Stimulated activated naive B cell treated with anti-CD40 and anti-IgM and Interleukin-4, amounts not matched to agents 10 μg/mL and 1 μg/mL and 100 μg/mL, for 72 hours (primary cell): ENCODE results near the gene C6orf47.

Source experiments
- ATAC-seq, 2 donors: fragments of 150-1000 bp; cut with Tn5 transposase; replicated peaks; 2 replicates each; pipeline ENCODE4 v1.10.0; 2021; ENCODE audit warnings: moderate library complexity in 1 of 2
- DNase-seq: peaks from one replicate; pipeline ENCODE4 v3.0.0; 2021
- H3K27ac Mint-ChIP-seq: one replicate; pipeline ENCODE4 v1.8.0; 2022; ENCODE audit warnings: mild to moderate bottlenecking, mixed read lengths
- H3K27me3 Mint-ChIP-seq, 2 donors: one replicate each; pipeline ENCODE4 v1.8.0; 2022; ENCODE audit warnings: mixed read lengths in 2 of 2
- H3K36me3 Mint-ChIP-seq, 2 donors: one replicate each; pipeline ENCODE4 v1.8.0; 2022; ENCODE audit warnings: mixed read lengths in 2 of 2, mild to moderate bottlenecking in 1 of 2
- H3K4me1 Mint-ChIP-seq, 2 donors: one replicate each; pipeline ENCODE4 v1.8.0; 2022; ENCODE audit warnings: mixed read lengths in 2 of 2, mild to moderate bottlenecking in 1 of 2
- H3K4me3 Mint-ChIP-seq, 2 donors: one replicate each; pipeline ENCODE4 v1.8.0; 2022; ENCODE audit warnings: mild to moderate bottlenecking in 2 of 2, mixed read lengths in 2 of 2, moderate library complexity in 1 of 2
- H3K9me3 Mint-ChIP-seq, 2 donors: one replicate each; pipeline ENCODE4 v1.8.0; 2022; ENCODE audit warnings: mixed read lengths in 2 of 2, mild to moderate bottlenecking in 1 of 2

Gene C6orf47

GRCh38 chr6:31627690-31628287, 32.8 kb downstream of the C6orf47 start:
- DNase-seq, result no peak
- Mint-ChIP-seq H3K4me3 (no peak overlapping the region), H3K27me3 (no peaks in the 10 kb centered on the region), H3K27ac (no peak overlapping the region), H3K36me3 (peaks cover 71 to 79% of the 10 kb centered on the region in 2 donors), H3K4me1 (peaks cover 14 to 45% of the 10 kb centered on the region in 2 donors), H3K9me3 (no peaks in the 10 kb centered on the region)
- no peak for ATAC-seq

- Mint-ChIP-seq H3K4me3 (no peak overlapping the region), H3K27ac (no peak overlapping the region), H3K4me1 (peaks cover 22 to 45% of the 10 kb centered on the region in 2 donors), H3K36me3 (peaks cover 73 to 79% of the 10 kb centered on the region in 2 donors), H3K27me3 (no peaks in the 10 kb centered on the region), H3K9me3 (no peaks in the 10 kb centered on the region)
- no peak for ATAC-seq
- DNase-seq, result no peak
Measured at GRCh38 chr6:31626952-31627351, 33.6 kb downstream of the C6orf47 start.

GRCh38 chr6:31624070-31624469, 36.5 kb downstream of the C6orf47 start:
- Mint-ChIP-seq H3K4me3 (no peak overlapping the region), H3K36me3 (peaks cover 53 to 61% of the 10 kb centered on the region in 2 donors), H3K9me3 (no peaks in the 10 kb centered on the region), H3K27ac (no peak overlapping the region), H3K4me1 (peaks cover 24 to 40% of the 10 kb centered on the region in 2 donors), H3K27me3 (no peaks in the 10 kb centered on the region)
- no peak for ATAC-seq
- DNase-seq, result no peak

- Mint-ChIP-seq H3K4me1 (peaks cover 24 to 35% of the 10 kb centered on the region in 2 donors), H3K9me3 (no peaks in the 10 kb centered on the region), H3K27me3 (no peaks in the 10 kb centered on the region), H3K36me3 (peaks cover 48 to 54% of the 10 kb centered on the region in 2 donors), H3K27ac (peak overlapping the region; percentile 95), H3K4me3 (peak overlapping the region; percentile 90 to 91)
- ATAC-seq (no peak), DNase-seq (no peak)
Measured at GRCh38 chr6:31622684-31623091, 37.9 kb downstream of the C6orf47 start.

- Mint-ChIP-seq H3K27ac (peak overlapping the region; percentile 95), H3K4me1 (peaks cover 19 to 28% of the 10 kb centered on the region in 2 donors), H3K4me3 (peak overlapping the region; percentile 90 to 91), H3K36me3 (peaks cover 41 to 47% of the 10 kb centered on the region in 2 donors), H3K27me3 (no peaks in the 10 kb centered on the region), H3K9me3 (no peaks in the 10 kb centered on the region)
- DNase-seq (no peak), ATAC-seq (no peak)
Measured at GRCh38 chr6:31621991-31622390, 38.6 kb downstream of the C6orf47 start.

- H3K4me3 Mint-ChIP-seq, result peak overlapping the region; percentile 90 to 91
- peaks cover 38 to 43% of the 10 kb centered on the region in 2 donors for H3K36me3 Mint-ChIP-seq
- peak overlapping the region; percentile 95 for H3K27ac Mint-ChIP-seq
- no peak for DNase-seq
- peaks cover 21 to 29% of the 10 kb centered on the region in 2 donors for H3K4me1 Mint-ChIP-seq
- ATAC-seq, result no peak
- no peaks in the 10 kb centered on the region for H3K9me3 Mint-ChIP-seq
- no peaks in the 10 kb centered on the region for H3K27me3 Mint-ChIP-seq
Measured at GRCh38 chr6:31621320-31621939, 39.1 kb downstream of the C6orf47 start.

- Mint-ChIP-seq H3K27ac (peak within 1 kb of the TSS; percentile 95), H3K9me3 (no peaks in the 10 kb centered on the region), H3K27me3 (no peaks in the 10 kb centered on the region), H3K4me1 (peaks cover 28 to 30% of the 10 kb centered on the region in 2 donors), H3K36me3 (peaks cover 31 to 36% of the 10 kb centered on the region in 2 donors), H3K4me3 (peak within 1 kb of the TSS; percentile 90 to 91)
- DNase-seq, result no peak
- ATAC-seq, result peak; percentile 36 to 38
Measured at GRCh38 chr6:31620586-31621319, 39.8 kb downstream of the C6orf47 start, which contains the start of gene PRRC2A. Gene PRRC2A (plus strand): TSS chr6:31620715. CDS start chr6:31622790, 2,075 bp downstream.

GRCh38 chr6:31619805-31620585, 40.6 kb downstream of the C6orf47 start:
- DNase-seq (peak; percentile 97), ATAC-seq (peak; percentile 87 to 91)
- Mint-ChIP-seq H3K36me3 (peaks cover 26 to 29% of the 10 kb centered on the region in 2 donors), H3K27ac (peak overlapping the region; percentile 95), H3K27me3 (no peaks in the 10 kb centered on the region), H3K4me1 (peaks cover 36 to 38% of the 10 kb centered on the region in 2 donors), H3K9me3 (no peaks in the 10 kb centered on the region), H3K4me3 (peak overlapping the region; percentile 83 to 91)

- Mint-ChIP-seq H3K36me3 (peaks cover 8 to 9% of the 10 kb centered on the region in 2 donors), H3K4me1 (peaks cover 36 to 43% of the 10 kb centered on the region in 2 donors), H3K4me3 (no peak overlapping the region), H3K27ac (no peak overlapping the region), H3K9me3 (no peaks in the 10 kb centered on the region), H3K27me3 (no peaks in the 10 kb centered on the region)
- ATAC-seq (no peak), DNase-seq (no peak)
Measured at GRCh38 chr6:31617010-31617409, 43.6 kb downstream of the C6orf47 start.

- peak overlapping the region; percentile 89 for H3K27ac Mint-ChIP-seq
- H3K4me3 Mint-ChIP-seq, result peak overlapping the region; percentile 41 to 44
- H3K4me1 Mint-ChIP-seq, result peaks cover 29 to 33% of the 10 kb centered on the region in 2 donors
- no peaks in the 10 kb centered on the region for H3K9me3 Mint-ChIP-seq
- peaks cover 0 to 2% of the 10 kb centered on the region in 2 donors for H3K36me3 Mint-ChIP-seq
- no peak for DNase-seq
- no peaks in the 10 kb centered on the region for H3K27me3 Mint-ChIP-seq
- ATAC-seq, result no peak
Measured at GRCh38 chr6:31615748-31616147, 44.8 kb downstream of the C6orf47 start.

GRCh38 chr6:31614684-31615578, 45.6 kb downstream of the C6orf47 start, which contains the start of gene AIF1:
Gene AIF1 (plus strand): TSS chr6:31615234. CDS start chr6:31615330, 96 bp downstream.
- Mint-ChIP-seq H3K27me3 (no peaks in the 10 kb centered on the region), H3K4me3 (peak within 1 kb of the TSS; percentile 63 to 67), H3K27ac (peak within 1 kb of the TSS; percentile 89), H3K9me3 (no peaks in the 10 kb centered on the region), H3K36me3 (peaks cover 0 to 2% of the 10 kb centered on the region in 2 donors), H3K4me1 (peaks cover 29 to 33% of the 10 kb centered on the region in 2 donors)
- no peak for DNase-seq
- peak; percentile 45 to 56 for ATAC-seq

- peaks cover 29 to 33% of the 10 kb centered on the region in 2 donors for H3K4me1 Mint-ChIP-seq
- no peaks in the 10 kb centered on the region for H3K27me3 Mint-ChIP-seq
- H3K4me3 Mint-ChIP-seq, result peak overlapping the region in 1 of 2 donors; percentile 32
- H3K9me3 Mint-ChIP-seq, result no peaks in the 10 kb centered on the region
- peak; percentile 71 to 81 for ATAC-seq
- H3K27ac Mint-ChIP-seq, result peak overlapping the region; percentile 42
- DNase-seq, result no peak
- H3K36me3 Mint-ChIP-seq, result peaks cover 0 to 2% of the 10 kb centered on the region in 2 donors
Measured at GRCh38 chr6:31614075-31614619, 46.4 kb downstream of the C6orf47 start.

GRCh38 chr6:31610968-31611367, 49.6 kb downstream of the C6orf47 start:
- no peak for ATAC-seq
- H3K4me3 Mint-ChIP-seq, result no peak overlapping the region
- no peak for DNase-seq
- no peaks in the 10 kb centered on the region for H3K36me3 Mint-ChIP-seq
- H3K9me3 Mint-ChIP-seq, result no peaks in the 10 kb centered on the region
- H3K27ac Mint-ChIP-seq, result no peak overlapping the region
- peaks cover 21 to 23% of the 10 kb centered on the region in 2 donors for H3K4me1 Mint-ChIP-seq
- H3K27me3 Mint-ChIP-seq, result no peaks in the 10 kb centered on the region
